HepG2 (cell line): Measurements from ENCODE around the gene MROH2A. TPM values are rescaled to one million over a fixed set of nuclear protein-coding genes. Genes with fewer than 3 reads are reported as not detected.

Source experiments
- E2F2 ChIP-seq: sonication (generic); formaldehyde crosslinking; IDR thresholded peaks from 2 replicates; pipeline ENCODE4 v1.4.0; 2020; ENCODE audit warnings: missing genetic modification reagents, borderline replicate concordance
- FOXJ3 ChIP-seq: sonication (generic); formaldehyde crosslinking; IDR thresholded peaks from 2 replicates; pipeline ENCODE4 v1.4.0; 2020; ENCODE audit warnings: missing genetic modification reagents, mild to moderate bottlenecking, borderline replicate concordance
- IKZF4 ChIP-seq: sonication (generic); formaldehyde crosslinking; IDR thresholded peaks from 2 replicates; pipeline ENCODE4 v1.5.1; 2020; ENCODE audit warnings: borderline replicate concordance, mild to moderate bottlenecking, low read depth, missing genetic modification reagents; ENCODE audit errors: not compliant biosample characterization
- ISX ChIP-seq: sonication (generic); formaldehyde crosslinking; conservative IDR thresholded peaks from 2 replicates; pipeline ENCODE4 v1.5.0; 2020; ENCODE audit warnings: missing genetic modification reagents
- RBAK ChIP-seq: sonication (generic); formaldehyde crosslinking; IDR thresholded peaks from 2 replicates; pipeline ENCODE4 v1.5.1; 2020; ENCODE audit warnings: mild to moderate bottlenecking, missing genetic modification reagents
- SALL2 ChIP-seq: sonication (generic); formaldehyde crosslinking; IDR thresholded peaks from 2 replicates; pipeline ENCODE4 v1.8.1; 2023; ENCODE audit warnings: mild to moderate bottlenecking, missing genetic modification reagents, inconsistent platforms
- SIN3A ChIP-seq: IDR thresholded peaks from 2 replicates; pipeline ENCODE4 v1.6.1; 2011; ENCODE audit warnings: low read depth, mild to moderate bottlenecking, control low read depth, low read length, borderline replicate concordance
- SNAPC4 ChIP-seq: sonication (generic); formaldehyde crosslinking; IDR thresholded peaks from 2 replicates; pipeline ENCODE4 v1.4.0; 2020; ENCODE audit warnings: mild to moderate bottlenecking, missing genetic modification reagents
- SP4 ChIP-seq: sonication (generic); formaldehyde crosslinking; IDR thresholded peaks from 2 replicates; pipeline ENCODE4 v1.8.1; 2023; ENCODE audit warnings: mild to moderate bottlenecking, missing genetic modification reagents
- SPEN ChIP-seq: sonication (generic); formaldehyde crosslinking; IDR thresholded peaks from 2 replicates; pipeline ENCODE4 v1.5.1; 2020; ENCODE audit warnings: low read depth, mild to moderate bottlenecking, missing genetic modification reagents
- ZBTB42 ChIP-seq: sonication (generic); formaldehyde crosslinking; IDR thresholded peaks from 2 replicates; pipeline ENCODE4 v1.5.0; 2020; ENCODE audit warnings: mild to moderate bottlenecking, missing genetic modification reagents
- ZFP1 ChIP-seq: IDR thresholded peaks from 2 replicates; pipeline ENCODE4 v1.6.1; 2016
- ZNF30 ChIP-seq: sonication (generic); formaldehyde crosslinking; IDR thresholded peaks from 2 replicates; pipeline ENCODE4 v1.5.0; 2020; ENCODE audit warnings: mild to moderate bottlenecking, missing genetic modification reagents
- ZNF382 ChIP-seq: sonication (generic); formaldehyde crosslinking; IDR thresholded peaks from 2 replicates; pipeline ENCODE4 v1.5.0; 2020; ENCODE audit warnings: missing genetic modification reagents, mild to moderate bottlenecking, borderline replicate concordance
- ZNF383 ChIP-seq: sonication (generic); formaldehyde crosslinking; IDR thresholded peaks from 2 replicates; pipeline ENCODE4 v1.4.0; 2020; ENCODE audit warnings: missing genetic modification reagents, mild to moderate bottlenecking, borderline replicate concordance
- ZNF687 ChIP-seq: sonication (generic); formaldehyde crosslinking; IDR thresholded peaks from 2 replicates; pipeline ENCODE4 v1.5.1; 2020; ENCODE audit warnings: mild to moderate bottlenecking, missing genetic modification reagents, moderate library complexity
- ZNF772 ChIP-seq: sonication (generic); formaldehyde crosslinking; IDR thresholded peaks from 2 replicates; pipeline ENCODE4 v1.5.0; 2020; ENCODE audit warnings: mild to moderate bottlenecking, missing genetic modification reagents
- polyA plus RNA-seq, 8 experiments: library from polyadenylated mRNA; depleted of rRNA in 3 of 8; stranded (reverse) in 7 of 8; unstranded in 1 of 8; fragments of >200 nt; fragmentation: Illumina TruSeq in 4 of 8; extraction: Trizol in 4 of 8; gene quantifications; 2 replicates each; pipeline versions ENCODE4 v1.2.1 to v1.2.3, GENCODE V29; 2011 to 2016; ENCODE audit warnings: low read depth in 4 of 8, missing spikeins in 1 of 8, mixed read lengths in 1 of 8; ENCODE audit not compliant: insufficient read depth in 1 of 8
- total RNA-seq, 5 experiments: library from RNA; depleted of rRNA; stranded (reverse); fragments of >200 nt; fragmentation: Illumina TruSeq; extraction: Trizol; gene quantifications; 2 replicates each; pipeline ENCODE4 v1.2.3, GENCODE V29; 2016; ENCODE audit warnings: low read depth in 1 of 5

Gene MROH2A
- total and polyA plus RNA-seq, 2 of the 13 experiments (the other 11 are each of a cell fraction or from before 2014, with no cell fraction given) = 0.03 to 0.04 TPM

DNA sequence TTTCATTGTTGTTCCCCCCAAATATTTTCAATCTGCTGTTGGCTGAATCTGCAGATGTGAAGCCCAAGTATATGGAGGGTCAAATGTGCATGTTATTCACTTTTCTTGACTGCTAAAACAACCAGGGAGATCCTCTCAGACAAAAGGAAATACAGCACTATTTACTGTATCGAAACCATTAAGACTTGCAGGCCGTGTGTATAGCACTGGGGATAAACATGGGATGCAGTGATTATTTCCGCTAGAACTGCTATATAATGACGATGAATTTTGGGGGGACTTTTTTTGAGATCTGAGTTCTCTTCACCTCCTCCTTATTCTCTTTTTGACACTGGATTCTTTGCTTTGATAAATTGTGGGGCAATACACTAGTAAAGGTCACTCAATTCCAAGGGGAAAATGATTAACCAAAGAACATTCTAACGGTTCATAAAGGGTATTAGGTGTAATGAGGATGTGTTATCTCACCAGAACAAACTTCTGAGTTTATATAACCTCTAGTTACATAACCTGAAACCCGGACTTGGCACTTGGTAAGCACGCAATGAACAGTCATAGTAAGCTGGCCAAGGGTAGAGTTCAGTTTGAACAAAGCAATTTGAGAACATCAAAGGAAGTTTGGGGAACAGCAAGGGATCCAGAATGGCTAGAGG is 21.6 kb upstream of the MROH2A start (continued):
- TF ChIP-seq SNAPC4 (CRISPR knock-in tag) = no peak
- TF ChIP-seq ZBTB42 (CRISPR knock-in tag) = no peak
- peak; percentile 52; the same call in 1 of the 2 replicates for TF ChIP-seq SP4 (CRISPR knock-in tag)
- TF ChIP-seq E2F2 (CRISPR knock-in tag) = no peak
- no peak for TF ChIP-seq ZNF383 (CRISPR knock-in tag)
- TF ChIP-seq SALL2 = 0 out of 2 replicates have a peak, but pooled peaks have one; percentile 56
- no peak for TF ChIP-seq ZNF30
- no peak for TF ChIP-seq ZNF687 (CRISPR knock-in tag)
- TF ChIP-seq SIN3A = no peak
- TF ChIP-seq ISX (CRISPR knock-in tag) = no peak
- TF ChIP-seq ZFP1 (CRISPR knock-in tag) = peak; percentile 48; the same call in 1 of the 2 replicates
- peak; percentile 96 for TF ChIP-seq FOXJ3 (CRISPR knock-in tag)
- TF ChIP-seq ZNF772 = peak; percentile 91
- TF ChIP-seq IKZF4 (CRISPR knock-in tag) = no peak
- TF ChIP-seq ZNF382 (CRISPR knock-in tag) = no peak
- no peak for TF ChIP-seq RBAK
- peak; percentile 63; the same call in 1 of the 2 replicates for TF ChIP-seq SPEN
